HL-60 (cell line): ENCODE data around the gene XRN2.

Source experiments
- GABPA ChIP-seq: IDR thresholded peaks from 2 replicates; pipeline ENCODE4 v1.6.1; 2012; ENCODE audit warnings: low read depth
- POLR2AphosphoS5 ChIP-seq: IDR thresholded peaks from 2 replicates; pipeline ENCODE4 v1.6.1; 2012; ENCODE audit warnings: low read depth
- TF ChIP-seq, protein P1 (sequence below): IDR thresholded peaks from one replicate; pipeline ENCODE4 v1.5.1; 2011; ENCODE audit warnings: low read length, control low read depth, inconsistent platforms; ENCODE audit not compliant: insufficient read depth
- TF ChIP-seq, protein P2 (sequence below): IDR thresholded peaks from 2 replicates; pipeline ENCODE4 v1.6.1; 2012; ENCODE audit warnings: low read depth; ENCODE audit not compliant: insufficient replicate concordance

DNA sequence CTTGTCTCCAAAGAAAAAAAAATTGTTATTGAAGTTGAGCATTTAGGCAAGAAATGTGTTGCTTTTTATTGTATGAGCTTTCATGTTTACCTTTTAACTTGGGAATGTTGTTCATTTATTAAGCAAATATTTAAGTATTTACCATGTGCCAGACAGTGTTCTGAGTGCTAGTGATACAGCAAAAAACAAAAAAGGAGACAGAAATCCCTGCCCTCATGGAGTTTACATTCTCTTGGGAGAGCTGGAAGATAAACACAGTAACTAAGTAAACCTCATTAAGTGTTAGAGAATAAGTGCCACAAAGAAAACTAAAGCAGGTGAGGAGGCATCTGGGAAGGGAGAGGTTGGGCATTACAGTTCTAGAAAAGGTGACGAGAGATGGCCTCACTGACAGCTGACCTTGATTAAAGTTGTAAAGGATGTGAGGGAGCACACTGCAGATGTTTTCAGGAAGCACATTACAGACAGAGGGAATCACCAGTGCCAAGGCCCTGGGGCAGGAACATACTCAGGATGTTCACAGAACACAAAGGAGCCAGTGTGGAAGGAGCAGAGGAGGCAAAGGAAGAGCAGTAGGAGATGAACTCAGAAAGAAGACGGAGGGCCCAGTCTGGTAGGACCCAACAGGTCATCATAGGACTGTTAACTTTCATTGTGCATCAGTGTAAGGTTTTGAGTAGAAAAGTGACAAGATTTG is 33.5 kb downstream of the XRN2 start:
- TF ChIP-seq POLR2AphosphoS5: no peak
- TF ChIP-seq, protein P1, sequence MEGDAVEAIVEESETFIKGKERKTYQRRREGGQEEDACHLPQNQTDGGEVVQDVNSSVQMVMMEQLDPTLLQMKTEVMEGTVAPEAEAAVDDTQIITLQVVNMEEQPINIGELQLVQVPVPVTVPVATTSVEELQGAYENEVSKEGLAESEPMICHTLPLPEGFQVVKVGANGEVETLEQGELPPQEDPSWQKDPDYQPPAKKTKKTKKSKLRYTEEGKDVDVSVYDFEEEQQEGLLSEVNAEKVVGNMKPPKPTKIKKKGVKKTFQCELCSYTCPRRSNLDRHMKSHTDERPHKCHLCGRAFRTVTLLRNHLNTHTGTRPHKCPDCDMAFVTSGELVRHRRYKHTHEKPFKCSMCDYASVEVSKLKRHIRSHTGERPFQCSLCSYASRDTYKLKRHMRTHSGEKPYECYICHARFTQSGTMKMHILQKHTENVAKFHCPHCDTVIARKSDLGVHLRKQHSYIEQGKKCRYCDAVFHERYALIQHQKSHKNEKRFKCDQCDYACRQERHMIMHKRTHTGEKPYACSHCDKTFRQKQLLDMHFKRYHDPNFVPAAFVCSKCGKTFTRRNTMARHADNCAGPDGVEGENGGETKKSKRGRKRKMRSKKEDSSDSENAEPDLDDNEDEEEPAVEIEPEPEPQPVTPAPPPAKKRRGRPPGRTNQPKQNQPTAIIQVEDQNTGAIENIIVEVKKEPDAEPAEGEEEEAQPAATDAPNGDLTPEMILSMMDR: no peak
- TF ChIP-seq, protein P2, sequence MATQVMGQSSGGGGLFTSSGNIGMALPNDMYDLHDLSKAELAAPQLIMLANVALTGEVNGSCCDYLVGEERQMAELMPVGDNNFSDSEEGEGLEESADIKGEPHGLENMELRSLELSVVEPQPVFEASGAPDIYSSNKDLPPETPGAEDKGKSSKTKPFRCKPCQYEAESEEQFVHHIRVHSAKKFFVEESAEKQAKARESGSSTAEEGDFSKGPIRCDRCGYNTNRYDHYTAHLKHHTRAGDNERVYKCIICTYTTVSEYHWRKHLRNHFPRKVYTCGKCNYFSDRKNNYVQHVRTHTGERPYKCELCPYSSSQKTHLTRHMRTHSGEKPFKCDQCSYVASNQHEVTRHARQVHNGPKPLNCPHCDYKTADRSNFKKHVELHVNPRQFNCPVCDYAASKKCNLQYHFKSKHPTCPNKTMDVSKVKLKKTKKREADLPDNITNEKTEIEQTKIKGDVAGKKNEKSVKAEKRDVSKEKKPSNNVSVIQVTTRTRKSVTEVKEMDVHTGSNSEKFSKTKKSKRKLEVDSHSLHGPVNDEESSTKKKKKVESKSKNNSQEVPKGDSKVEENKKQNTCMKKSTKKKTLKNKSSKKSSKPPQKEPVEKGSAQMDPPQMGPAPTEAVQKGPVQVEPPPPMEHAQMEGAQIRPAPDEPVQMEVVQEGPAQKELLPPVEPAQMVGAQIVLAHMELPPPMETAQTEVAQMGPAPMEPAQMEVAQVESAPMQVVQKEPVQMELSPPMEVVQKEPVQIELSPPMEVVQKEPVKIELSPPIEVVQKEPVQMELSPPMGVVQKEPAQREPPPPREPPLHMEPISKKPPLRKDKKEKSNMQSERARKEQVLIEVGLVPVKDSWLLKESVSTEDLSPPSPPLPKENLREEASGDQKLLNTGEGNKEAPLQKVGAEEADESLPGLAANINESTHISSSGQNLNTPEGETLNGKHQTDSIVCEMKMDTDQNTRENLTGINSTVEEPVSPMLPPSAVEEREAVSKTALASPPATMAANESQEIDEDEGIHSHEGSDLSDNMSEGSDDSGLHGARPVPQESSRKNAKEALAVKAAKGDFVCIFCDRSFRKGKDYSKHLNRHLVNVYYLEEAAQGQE: no peak
- no peak for TF ChIP-seq GABPA
